Memory B cell (primary cell): Measurements from ENCODE around the gene ITGA3.

Experiments
- ATAC-seq: fragments of 150-1000 bp; cut with Tn5 transposase; 2 replicates; pipeline ENCODE4 v1.10.0; 2021; ENCODE audit warnings: low read depth, mild to moderate bottlenecking, moderate library complexity
- DNase-seq, 2 donors: peaks; one replicate each; pipeline ENCODE4 v3.0.0; 2022; ENCODE audit warnings: low spot score in 2 of 2
- H3K27ac Mint-ChIP-seq: one replicate; pipeline ENCODE4 v1.8.0; 2022; ENCODE audit warnings: mild to moderate bottlenecking, moderate library complexity, mixed read lengths
- H3K27me3 Mint-ChIP-seq: one replicate; pipeline ENCODE4 v1.8.0; 2022; ENCODE audit warnings: mixed read lengths
- H3K36me3 Mint-ChIP-seq: one replicate; pipeline ENCODE4 v1.8.0; 2022; ENCODE audit warnings: mild to moderate bottlenecking, mixed read lengths
- H3K4me1 Mint-ChIP-seq: one replicate; pipeline ENCODE4 v1.8.0; 2022; ENCODE audit warnings: mixed read lengths
- H3K4me3 Mint-ChIP-seq: one replicate; pipeline ENCODE4 v1.8.0; 2022; ENCODE audit warnings: mild to moderate bottlenecking, moderate library complexity, mixed read lengths
- H3K9me3 Mint-ChIP-seq: one replicate; pipeline ENCODE4 v1.8.0; 2022; ENCODE audit warnings: mixed read lengths

The ITGA3 gene

DNA sequence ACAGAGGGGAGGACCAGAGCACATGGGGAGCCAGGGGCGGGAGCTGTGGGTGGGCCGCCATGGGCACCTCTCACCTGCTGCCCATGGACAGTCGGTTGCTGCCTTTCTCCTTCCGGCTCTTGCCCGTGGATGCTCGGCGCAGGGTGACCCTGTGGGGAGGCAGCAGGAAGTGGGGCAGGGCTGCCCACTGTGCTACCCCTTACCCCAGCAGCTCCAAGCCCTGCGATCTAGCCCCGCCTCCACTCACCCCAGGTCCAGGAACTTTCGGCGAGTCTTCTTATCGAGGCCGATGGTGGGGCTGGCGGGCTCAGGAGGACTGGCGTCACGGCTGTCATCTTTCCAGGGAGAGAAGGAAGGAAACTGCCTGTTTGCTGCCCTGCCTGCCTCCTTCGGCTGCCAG is 59.8 kb downstream of the ITGA3 start:
- no peak for DNase-seq
- Mint-ChIP-seq H3K27ac (no peak overlapping the region), H3K9me3 (no peaks in the 10 kb centered on the region), H3K4me3 (no peak overlapping the region), H3K4me1 (peaks cover 11% of the 10 kb centered on the region), H3K36me3 (no peaks in the 10 kb centered on the region), H3K27me3 (peaks cover 22% of the 10 kb centered on the region)
- ATAC-seq: no peak

DNA sequence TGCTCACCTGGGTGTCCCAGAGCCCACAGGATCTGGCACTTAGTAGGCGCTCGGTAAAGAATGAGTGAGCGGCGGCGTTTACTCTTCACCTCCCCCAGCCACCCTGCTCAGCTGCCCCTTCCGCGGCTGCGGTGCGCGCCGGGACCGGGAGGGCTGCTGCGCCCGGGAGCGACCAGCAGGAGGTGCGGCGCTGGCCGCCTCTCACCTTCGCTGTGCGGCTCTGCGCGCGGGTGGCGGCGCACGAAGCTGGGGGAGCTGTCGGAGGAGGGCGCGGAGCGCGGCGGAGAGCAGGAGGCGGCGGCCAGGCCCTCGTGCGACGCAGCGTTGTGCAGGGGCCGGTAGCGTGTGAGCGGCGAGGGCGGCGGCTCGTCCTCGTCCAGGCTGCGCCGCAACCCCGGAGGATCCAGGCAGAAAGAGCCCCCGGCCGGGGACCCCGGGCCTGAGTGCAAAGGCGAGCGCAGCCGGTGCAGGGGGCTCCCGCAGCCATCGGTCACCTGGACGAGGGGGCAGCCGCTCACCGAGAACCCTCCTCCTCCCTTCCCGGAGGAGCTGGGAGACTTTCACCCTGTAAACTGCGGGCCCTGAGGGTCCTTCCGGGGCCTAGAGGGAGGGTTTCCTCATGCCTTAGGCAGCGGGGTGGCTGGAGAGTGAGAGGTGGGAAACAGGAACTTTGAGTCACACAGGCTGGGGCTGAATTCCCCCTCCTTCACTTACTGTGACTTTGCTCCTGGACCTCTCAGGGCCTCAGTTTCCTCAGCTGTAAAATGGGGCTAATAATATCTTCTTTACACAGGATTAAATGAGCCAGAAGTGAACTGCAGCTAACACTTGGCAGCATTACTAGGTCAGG is 61.5 kb downstream of the ITGA3 start:
- Mint-ChIP-seq H3K4me1 (peaks cover 11% of the 10 kb centered on the region), H3K36me3 (no peaks in the 10 kb centered on the region), H3K9me3 (no peaks in the 10 kb centered on the region), H3K27me3 (peaks cover 24% of the 10 kb centered on the region), H3K4me3 (peak overlapping the region; percentile 68), H3K27ac (no peak overlapping the region)
- DNase-seq: peak; percentile 62 to 67
- peak; percentile 93 for ATAC-seq

DNA sequence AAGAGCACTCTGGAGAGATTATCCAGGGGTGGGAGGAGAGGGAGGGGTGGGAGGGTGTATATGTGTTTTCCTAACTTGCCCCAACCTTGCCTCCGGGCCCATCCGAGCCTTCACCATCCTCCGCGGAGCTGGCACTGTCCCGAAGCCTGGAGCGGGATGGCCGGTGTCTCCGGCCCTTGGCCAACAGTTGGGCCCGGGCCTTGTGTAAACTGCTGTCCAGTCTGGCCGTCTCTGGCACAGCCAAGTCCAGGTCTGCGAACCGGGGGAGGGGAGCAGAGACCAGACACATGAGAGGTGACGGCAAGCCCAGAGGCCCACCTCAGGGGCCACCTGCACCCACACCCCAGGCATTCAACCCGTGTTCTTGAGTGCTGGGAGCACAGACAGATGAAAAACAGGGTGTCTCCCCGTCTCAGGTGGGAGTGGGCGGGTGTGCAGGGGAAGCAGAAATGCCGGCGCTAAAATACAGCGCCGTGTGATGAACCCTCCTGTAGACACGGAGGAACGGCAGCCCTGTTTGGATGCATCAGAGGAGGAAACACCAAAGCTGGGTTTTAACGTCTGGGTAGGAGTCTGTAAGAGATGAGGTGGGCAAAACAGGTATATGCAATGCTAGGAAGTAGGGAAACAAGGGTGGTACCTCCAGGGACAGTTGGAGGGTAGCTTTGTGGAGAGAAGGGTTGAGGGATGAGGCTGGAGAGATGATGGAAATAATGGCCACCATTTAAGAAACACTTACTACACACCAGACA is 62.3 kb downstream of the ITGA3 start:
- no peaks in the 10 kb centered on the region for H3K9me3 Mint-ChIP-seq
- H3K27ac Mint-ChIP-seq: no peak overlapping the region
- DNase-seq (no peak), ATAC-seq (no peak)
- peaks cover 11% of the 10 kb centered on the region for H3K4me1 Mint-ChIP-seq
- H3K4me3 Mint-ChIP-seq: no peak overlapping the region
- no peaks in the 10 kb centered on the region for H3K36me3 Mint-ChIP-seq
- H3K27me3 Mint-ChIP-seq: peaks cover 25% of the 10 kb centered on the region

DNA sequence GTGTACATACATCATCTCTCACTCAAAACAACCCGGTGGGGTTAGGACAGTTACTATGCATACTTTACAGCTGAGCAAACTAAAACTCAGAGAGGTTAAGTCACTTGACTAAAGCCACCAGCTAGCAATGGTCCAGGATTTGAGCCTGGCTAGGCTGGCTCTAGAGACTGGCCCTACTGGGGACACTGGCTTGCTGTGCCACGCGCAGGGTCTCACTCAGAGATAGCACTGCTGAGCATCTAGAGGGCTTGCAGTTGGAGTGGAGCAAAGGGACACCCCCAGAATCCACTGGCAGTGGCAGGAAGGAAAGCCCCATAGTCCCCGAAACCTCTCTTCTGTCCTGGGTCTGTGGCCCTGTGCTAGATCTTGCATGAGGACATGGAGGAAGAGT is 62.9 kb downstream of the ITGA3 start:
- no peak for ATAC-seq
- Mint-ChIP-seq H3K4me1 (peaks cover 11% of the 10 kb centered on the region), H3K27me3 (peaks cover 22% of the 10 kb centered on the region), H3K4me3 (no peak overlapping the region), H3K36me3 (no peaks in the 10 kb centered on the region), H3K27ac (no peak overlapping the region), H3K9me3 (no peaks in the 10 kb centered on the region)
- DNase-seq: no peak

DNA sequence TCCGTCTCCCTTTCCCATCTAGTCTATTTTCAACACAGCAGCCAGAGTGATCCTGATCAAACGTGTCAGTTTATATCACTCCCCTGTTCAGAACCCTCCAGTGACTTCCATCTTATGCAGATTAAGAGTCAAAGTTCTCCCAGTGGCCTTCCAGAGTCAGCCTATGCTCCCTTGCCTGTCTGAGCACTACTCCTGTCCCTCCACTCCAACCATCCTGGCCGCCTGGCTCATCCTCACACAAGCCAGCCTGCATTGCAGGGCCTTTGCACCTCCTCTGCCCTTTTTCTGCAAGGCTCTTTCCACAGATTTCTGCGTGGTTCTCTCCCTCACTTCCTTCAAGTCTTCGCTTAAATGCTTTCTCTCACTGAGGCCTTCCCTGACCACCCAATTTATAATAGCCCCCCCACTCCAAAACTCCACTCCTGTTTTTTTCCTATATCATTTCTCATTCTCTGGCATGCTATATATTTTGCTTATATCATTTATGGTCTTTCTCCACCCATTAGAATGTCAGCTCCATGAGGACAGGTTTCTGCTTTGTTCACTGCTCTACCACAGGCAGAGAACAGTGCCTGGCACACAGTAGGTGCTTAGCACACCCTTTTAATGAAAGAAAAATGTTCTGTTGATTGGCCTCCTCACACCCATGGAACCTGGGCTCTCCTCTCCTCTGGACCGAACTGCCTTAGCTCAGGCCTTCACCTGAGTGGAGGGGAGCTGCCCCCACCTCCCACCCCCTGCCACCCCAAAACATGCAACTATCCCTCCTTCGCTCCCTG is 64.8 kb downstream of the ITGA3 start:
- Mint-ChIP-seq H3K4me1 (peaks cover 5% of the 10 kb centered on the region), H3K27ac (no peak overlapping the region), H3K4me3 (no peak overlapping the region), H3K9me3 (no peaks in the 10 kb centered on the region), H3K27me3 (peaks cover 15% of the 10 kb centered on the region), H3K36me3 (no peaks in the 10 kb centered on the region)
- ATAC-seq (no peak), DNase-seq (no peak)

DNA sequence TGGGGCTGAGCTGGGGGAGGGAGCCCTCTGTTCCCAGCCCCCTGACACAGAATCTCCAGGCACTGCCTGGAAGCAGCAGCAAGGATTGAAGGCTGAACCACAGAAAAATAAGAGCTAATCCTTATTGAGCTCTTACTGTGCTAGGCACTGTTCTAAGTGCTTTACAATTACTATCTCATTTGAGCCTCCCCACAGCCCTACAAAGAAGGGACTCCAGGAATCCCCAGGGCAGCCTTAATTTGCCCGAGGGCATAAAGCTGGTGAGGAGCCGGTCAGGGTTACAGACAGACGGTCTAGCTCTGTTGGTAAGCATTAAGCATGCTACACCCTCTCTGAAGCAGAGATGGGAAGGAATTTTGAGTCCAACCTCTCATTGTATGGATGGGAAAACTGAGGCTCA is 67.0 kb downstream of the ITGA3 start:
- Mint-ChIP-seq H3K9me3 (no peaks in the 10 kb centered on the region), H3K27me3 (peaks cover 9% of the 10 kb centered on the region), H3K4me3 (no peak overlapping the region), H3K27ac (no peak overlapping the region), H3K4me1 (peaks cover 2% of the 10 kb centered on the region), H3K36me3 (no peaks in the 10 kb centered on the region)
- DNase-seq (no peak), ATAC-seq (no peak)

DNA sequence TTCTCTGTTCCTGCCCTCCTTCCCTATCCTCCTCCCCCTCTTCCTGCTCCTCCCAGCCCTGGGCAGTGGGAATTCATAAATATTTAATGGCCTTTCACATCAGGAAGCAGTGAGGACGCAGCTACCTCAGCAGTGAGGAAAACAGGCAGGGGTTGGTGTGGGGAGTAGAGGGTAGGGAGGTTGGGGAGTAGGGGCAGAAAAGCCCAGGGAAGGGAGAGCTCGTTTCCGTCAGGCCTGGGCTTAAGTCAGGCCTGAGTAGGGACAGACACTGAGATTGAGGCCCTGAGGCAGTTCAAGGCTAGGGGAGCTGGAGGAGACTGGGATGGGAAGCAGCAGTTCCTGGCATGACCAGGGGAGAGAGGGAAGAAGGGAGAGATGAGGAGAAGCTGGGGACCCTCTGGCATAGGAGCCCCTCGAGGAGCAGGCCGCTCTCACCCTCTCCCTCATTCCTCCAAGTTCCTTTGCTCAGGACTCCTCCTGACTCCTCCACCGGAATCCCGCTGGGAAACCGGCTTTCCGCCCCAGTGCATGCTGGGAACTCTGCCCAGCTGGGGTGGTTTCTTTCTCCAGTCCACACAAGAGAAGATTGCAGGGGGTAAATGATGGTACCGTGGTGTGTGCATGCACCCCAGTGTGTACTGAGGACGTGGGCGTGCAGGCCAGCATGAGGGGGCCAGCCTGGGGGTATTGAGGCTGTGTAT is 67.9 kb downstream of the ITGA3 start:
- Mint-ChIP-seq H3K4me1 (peaks cover 9% of the 10 kb centered on the region), H3K27me3 (peaks cover 10% of the 10 kb centered on the region), H3K4me3 (no peak overlapping the region), H3K27ac (no peak overlapping the region), H3K36me3 (no peaks in the 10 kb centered on the region), H3K9me3 (no peaks in the 10 kb centered on the region)
- ATAC-seq (no peak), DNase-seq (no peak)

DNA sequence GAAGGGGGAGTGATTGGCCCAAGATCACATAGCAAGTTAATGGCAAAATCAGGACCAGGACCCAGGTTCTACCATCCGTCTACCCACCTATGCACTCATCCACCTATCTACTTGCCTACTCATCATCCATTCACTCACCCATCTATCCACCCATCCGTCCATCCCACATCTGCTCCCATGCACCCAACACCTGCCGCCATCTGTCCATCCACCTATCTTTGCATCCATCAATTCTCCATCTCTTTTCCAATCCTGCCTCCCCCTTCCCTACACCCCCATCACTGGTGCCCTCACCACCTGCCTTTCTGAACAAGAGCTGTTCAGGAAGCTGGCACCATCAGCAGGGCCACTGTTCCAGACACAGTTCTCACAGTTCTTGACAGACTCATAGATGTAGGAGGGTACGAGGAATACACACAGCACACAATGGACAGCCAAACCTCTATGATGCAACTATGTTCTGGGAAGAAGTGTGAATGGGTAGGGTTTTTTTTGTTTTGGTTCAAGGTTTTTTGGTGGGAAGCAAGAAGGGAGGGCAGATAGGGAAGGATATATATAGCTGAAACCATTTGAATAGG is 69.6 kb downstream of the ITGA3 start:
- H3K4me3 Mint-ChIP-seq: no peak overlapping the region
- no peaks in the 10 kb centered on the region for H3K36me3 Mint-ChIP-seq
- peaks cover 14% of the 10 kb centered on the region for H3K4me1 Mint-ChIP-seq
- DNase-seq (no peak), ATAC-seq (no peak)
- H3K27me3 Mint-ChIP-seq: peaks cover 10% of the 10 kb centered on the region
- H3K27ac Mint-ChIP-seq: no peak overlapping the region
- no peaks in the 10 kb centered on the region for H3K9me3 Mint-ChIP-seq

DNA sequence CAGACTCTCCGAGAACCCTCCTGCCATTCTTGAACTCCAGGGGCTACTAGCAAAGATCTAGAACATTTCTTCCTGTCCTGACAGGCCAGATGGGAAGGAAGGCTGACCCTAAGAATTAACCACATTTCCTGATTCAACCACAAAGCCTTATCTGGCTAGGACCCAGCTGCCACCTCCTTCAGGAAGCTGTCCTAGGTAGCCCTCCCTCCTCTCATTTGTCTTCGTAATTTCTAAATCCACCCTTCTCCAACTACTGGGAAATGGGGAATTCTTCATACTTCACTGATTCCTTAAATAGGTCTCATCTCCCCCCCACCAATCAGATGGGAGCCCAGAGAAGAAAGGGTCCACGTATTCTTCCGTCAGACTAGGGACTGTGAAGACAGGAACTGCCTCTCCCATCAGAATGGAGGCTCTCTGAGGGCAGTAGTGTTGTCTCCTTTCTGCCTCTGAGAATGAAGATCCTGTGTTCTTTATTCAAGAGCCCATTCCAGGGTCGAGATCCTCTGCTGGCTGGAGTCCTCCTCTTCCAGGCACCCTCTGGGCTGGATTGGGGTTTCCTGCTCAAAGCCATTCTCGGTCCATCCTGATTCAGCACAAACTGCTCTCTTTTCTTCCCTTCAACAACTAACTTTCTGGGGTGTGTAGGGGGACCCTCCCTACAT is 71.9 kb downstream of the ITGA3 start:
- no peaks in the 10 kb centered on the region for H3K36me3 Mint-ChIP-seq
- no peak overlapping the region for H3K4me3 Mint-ChIP-seq
- no peaks in the 10 kb centered on the region for H3K9me3 Mint-ChIP-seq
- ATAC-seq: no peak
- H3K27me3 Mint-ChIP-seq: peaks cover 9% of the 10 kb centered on the region
- H3K4me1 Mint-ChIP-seq: peaks cover 25% of the 10 kb centered on the region
- no peak for DNase-seq
- H3K27ac Mint-ChIP-seq: no peak overlapping the region

DNA sequence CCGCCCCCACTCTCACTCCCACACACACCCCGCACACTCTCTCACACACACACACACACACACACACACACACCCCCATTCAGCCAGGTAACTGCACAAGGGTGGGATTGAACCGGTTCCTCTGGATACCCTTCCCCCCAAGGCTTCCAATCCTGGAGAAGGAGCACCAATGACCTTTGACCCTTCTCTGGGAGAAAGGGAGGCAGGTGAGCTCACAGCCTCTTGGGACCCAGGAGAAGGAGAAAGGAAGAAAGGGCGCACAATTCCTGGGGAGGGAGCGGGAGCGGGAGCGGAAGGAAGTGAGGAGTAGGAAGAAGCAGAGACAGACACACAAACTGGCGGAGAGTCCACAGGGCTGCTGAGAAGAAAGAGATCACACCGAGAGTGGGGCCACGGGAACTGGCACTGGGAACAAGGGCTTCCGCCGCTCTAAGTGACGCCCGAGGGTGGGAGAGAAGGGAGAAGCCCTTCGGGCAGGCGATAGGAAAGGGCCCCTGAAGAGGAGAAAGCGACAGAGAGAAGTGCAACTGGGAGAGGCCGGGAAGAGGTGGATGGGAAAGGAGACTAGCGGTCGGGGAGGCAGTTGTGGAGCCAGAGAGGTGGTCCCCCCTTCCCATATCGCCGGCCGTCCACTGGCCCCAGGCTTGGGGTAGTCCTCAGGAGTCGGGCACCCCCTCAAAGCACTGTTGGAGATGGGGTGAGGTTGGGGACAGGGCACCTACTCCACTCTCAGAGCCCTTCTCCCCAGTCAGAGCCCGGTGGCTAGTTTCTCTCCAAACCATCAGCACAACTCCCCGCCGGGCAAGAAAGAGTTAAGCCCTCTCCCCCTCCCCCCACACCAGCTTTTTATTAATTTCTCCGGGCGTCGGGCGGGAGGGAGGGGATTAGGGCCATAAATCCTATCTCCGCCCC is 72.8 kb downstream of the ITGA3 start:
- H3K4me3 Mint-ChIP-seq: peak overlapping the region; percentile 87
- peaks cover 25% of the 10 kb centered on the region for H3K4me1 Mint-ChIP-seq
- DNase-seq: no peak
- no peaks in the 10 kb centered on the region for H3K9me3 Mint-ChIP-seq
- H3K36me3 Mint-ChIP-seq: no peaks in the 10 kb centered on the region
- H3K27ac Mint-ChIP-seq: peak overlapping the region; percentile 48
- H3K27me3 Mint-ChIP-seq: peaks cover 9% of the 10 kb centered on the region
- ATAC-seq: no peak

DNA sequence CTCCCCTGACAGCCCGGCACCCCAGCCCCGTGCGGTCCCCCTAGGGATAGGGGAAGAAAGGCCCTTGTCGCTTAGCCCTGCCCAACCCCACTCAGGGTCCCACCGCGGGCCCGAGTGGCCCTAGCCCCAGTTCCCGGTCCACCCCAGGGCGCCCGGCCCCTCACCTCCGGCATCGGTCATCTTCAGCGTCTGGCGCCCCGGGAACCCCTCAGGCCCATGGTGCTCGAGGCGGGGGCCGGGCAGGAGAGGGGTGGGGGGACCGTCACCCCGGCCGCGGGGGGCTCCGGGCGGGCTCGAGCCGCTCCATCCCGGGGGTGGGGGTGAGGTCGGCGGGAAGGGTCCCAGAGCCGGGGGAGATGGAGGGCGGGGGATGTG is 73.4 kb downstream of the ITGA3 start:
- DNase-seq: peak in 1 of 2 donors; percentile 42
- H3K4me1 Mint-ChIP-seq: peaks cover 28% of the 10 kb centered on the region
- peak overlapping the region; percentile 39 for H3K27ac Mint-ChIP-seq
- peaks cover 9% of the 10 kb centered on the region for H3K27me3 Mint-ChIP-seq
- no peak for ATAC-seq
- H3K36me3 Mint-ChIP-seq: peaks cover 3% of the 10 kb centered on the region
- no peaks in the 10 kb centered on the region for H3K9me3 Mint-ChIP-seq
- H3K4me3 Mint-ChIP-seq: peak overlapping the region; percentile 80
